ENCODE data around the gene HMCN2. TPM values are rescaled to one million over a fixed set of nuclear protein-coding genes. Genes with fewer than 3 reads are reported as not detected.

The HMCN2 gene
- total RNA-seq, 6 experiments from 2014 or later, result 0.31 to 2.0 (median 1.1) TPM

- no peak for TF ChIP-seq POLR2A (IDR thresholded peaks at IDR 0.05)
- TF ChIP-seq, protein P1, sequence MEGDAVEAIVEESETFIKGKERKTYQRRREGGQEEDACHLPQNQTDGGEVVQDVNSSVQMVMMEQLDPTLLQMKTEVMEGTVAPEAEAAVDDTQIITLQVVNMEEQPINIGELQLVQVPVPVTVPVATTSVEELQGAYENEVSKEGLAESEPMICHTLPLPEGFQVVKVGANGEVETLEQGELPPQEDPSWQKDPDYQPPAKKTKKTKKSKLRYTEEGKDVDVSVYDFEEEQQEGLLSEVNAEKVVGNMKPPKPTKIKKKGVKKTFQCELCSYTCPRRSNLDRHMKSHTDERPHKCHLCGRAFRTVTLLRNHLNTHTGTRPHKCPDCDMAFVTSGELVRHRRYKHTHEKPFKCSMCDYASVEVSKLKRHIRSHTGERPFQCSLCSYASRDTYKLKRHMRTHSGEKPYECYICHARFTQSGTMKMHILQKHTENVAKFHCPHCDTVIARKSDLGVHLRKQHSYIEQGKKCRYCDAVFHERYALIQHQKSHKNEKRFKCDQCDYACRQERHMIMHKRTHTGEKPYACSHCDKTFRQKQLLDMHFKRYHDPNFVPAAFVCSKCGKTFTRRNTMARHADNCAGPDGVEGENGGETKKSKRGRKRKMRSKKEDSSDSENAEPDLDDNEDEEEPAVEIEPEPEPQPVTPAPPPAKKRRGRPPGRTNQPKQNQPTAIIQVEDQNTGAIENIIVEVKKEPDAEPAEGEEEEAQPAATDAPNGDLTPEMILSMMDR (IDR thresholded peaks at IDR 0.05), result no peak
- Histone ChIP-seq H3K27ac (no peak overlapping the region), H3K36me3 (peaks cover 0 to 44% (median 3%) of the 10 kb centered on the region in 4 donors), H3K9me3 (no peaks in the 10 kb centered on the region), H3K27me3 (no peaks in the 10 kb centered on the region), H3K4me3 (no peak overlapping the region), H3K4me1 (peaks cover 0 to 70% (median 29%) of the 10 kb centered on the region in 4 donors)
- ATAC-seq (no peak), DNase-seq (peak in 1 of 3 donors; percentile 53)
- WGBS (ENCODE audit: insufficient coverage, low coverage, low lambda C conversion rate, missing lambda C conversion rate), result 82% methylated on average over 8 of the region's 10 CpGs
- intact Hi-C loops (cut with DNase I), result no loop called here
Measured at GRCh38 chr9:130454096-130454811, 188.7 kb downstream of the HMCN2 start.

GRCh38 chr9:130454812-130455325 lies 189.3 kb downstream of the HMCN2 start:
- WGBS (ENCODE audit: insufficient coverage, low coverage, low lambda C conversion rate, missing lambda C conversion rate), result 54% methylated on average over 3 of the region's 3 CpGs

DNA sequence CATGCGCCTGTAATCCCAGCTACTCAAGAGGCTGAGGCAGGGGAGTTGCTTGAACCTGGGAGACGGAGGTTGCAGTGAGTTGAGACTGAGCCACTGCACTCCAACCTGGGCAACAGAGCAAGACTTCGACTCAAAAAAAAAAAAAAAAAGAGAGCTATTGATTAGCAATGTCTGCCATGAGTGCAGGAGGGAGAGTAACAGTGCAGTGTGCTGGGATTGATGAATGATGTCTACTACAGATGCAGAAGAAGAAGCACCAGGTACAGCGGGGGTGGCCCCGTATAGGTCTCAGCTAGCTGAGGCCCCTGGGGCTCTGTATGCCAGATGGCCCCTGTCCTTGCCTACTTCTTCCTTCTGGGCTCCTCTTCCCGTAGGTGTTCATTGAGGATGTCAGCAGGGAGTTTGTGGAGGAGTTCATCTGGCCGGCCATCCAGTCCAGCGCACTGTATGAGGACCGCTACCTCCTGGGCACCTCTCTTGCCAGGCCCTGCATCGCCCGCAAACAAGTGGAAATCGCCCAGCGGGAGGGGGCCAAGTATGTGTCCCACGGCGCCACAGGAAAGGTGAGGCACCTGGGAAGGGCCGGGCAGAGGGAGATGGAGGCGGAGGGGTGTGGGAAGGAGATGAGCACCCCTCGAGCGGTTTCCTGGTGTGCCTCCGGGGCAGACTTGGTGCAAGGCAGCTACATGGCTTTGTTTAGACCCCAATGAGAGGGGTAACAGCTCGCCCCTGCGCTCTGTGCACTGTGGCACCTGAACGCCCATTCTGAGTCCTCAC lies 192.7 kb downstream of the HMCN2 start:
- DNase-seq, result peak in 2 of 3 donors; percentile 57 to 65
- peak overlapping the region; percentile 60 to 87 (median 81) for H3K27ac ChIP-seq

More at GRCh38 chr9:130454812-130455325, 189.3 kb downstream of the HMCN2 start:
- H3K4me1 ChIP-seq, result peaks cover 0 to 70% (median 29%) of the 10 kb centered on the region in 4 donors
- no peaks in the 10 kb centered on the region for H3K9me3 ChIP-seq
- DNase-seq (no peak), ATAC-seq (no peak)
- no peak overlapping the region for H3K27ac ChIP-seq
- no peaks in the 10 kb centered on the region for H3K27me3 ChIP-seq
- intact Hi-C loops (cut with DNase I), result no loop called here
- H3K36me3 ChIP-seq, result peaks cover 0 to 49% (median 3%) of the 10 kb centered on the region in 4 donors
- TF ChIP-seq, protein P1 (IDR thresholded peaks at IDR 0.05), result no peak
- TF ChIP-seq POLR2A (IDR thresholded peaks at IDR 0.05), result no peak
- no peak overlapping the region for H3K4me3 ChIP-seq

GRCh38 chr9:130458804-130459067 lies 193.2 kb downstream of the HMCN2 start:
- H3K9me3 ChIP-seq, result no peaks in the 10 kb centered on the region
- H3K27me3 ChIP-seq, result no peaks in the 10 kb centered on the region
- WGBS (ENCODE audit: insufficient coverage, low coverage, low lambda C conversion rate, missing lambda C conversion rate), result 40% methylated on average over 1 of the region's 5 CpGs
- H3K4me3 ChIP-seq, result no peak overlapping the region
- intact Hi-C loops (cut with DNase I), result no loop called here
- DNase-seq (peak in 1 of 3 donors; percentile 66), ATAC-seq (peak; percentile 10 to 33 (median 26))
- peaks cover 0 to 78% (median 11%) of the 10 kb centered on the region in 4 donors for H3K36me3 ChIP-seq
- TF ChIP-seq, protein P1 (IDR thresholded peaks at IDR 0.05), result no peak
- TF ChIP-seq POLR2A (IDR thresholded peaks at IDR 0.05), result no peak
- H3K27ac ChIP-seq, result peak overlapping the region; percentile 60 to 87 (median 81)
- H3K4me1 ChIP-seq, result peaks cover 0 to 58% (median 12%) of the 10 kb centered on the region in 4 donors

More for the DNA sequence above, 192.7 kb downstream of the HMCN2 start:
- H3K4me1 ChIP-seq, result peaks cover 0 to 57% (median 15%) of the 10 kb centered on the region in 4 donors
- H3K9me3 ChIP-seq, result no peaks in the 10 kb centered on the region
- intact Hi-C loops (cut with DNase I), result no loop called here
- H3K27me3 ChIP-seq, result no peaks in the 10 kb centered on the region
- no peak overlapping the region for H3K4me3 ChIP-seq
- peaks cover 0 to 73% (median 9%) of the 10 kb centered on the region in 4 donors for H3K36me3 ChIP-seq
- peak in 3 of 4 donors; percentile 1 to 5 (median 3) for ATAC-seq
- TF ChIP-seq, protein P1 (IDR thresholded peaks at IDR 0.05), result no peak
- TF ChIP-seq POLR2A (IDR thresholded peaks at IDR 0.05), result no peak
- WGBS (ENCODE audit: insufficient coverage, low coverage, low lambda C conversion rate, missing lambda C conversion rate), result 77% methylated on average over 3 of the region's 23 CpGs

Measured in right lobe of liver (tissue), 6 donors.